8988T (cell line): ENCODE measurements around the gene DNAI1.

ENCODE experiments used
- DNase-seq: peaks from one replicate; pipeline ENCODE4 v3.0.0; 2011

Gene DNAI1

DNA sequence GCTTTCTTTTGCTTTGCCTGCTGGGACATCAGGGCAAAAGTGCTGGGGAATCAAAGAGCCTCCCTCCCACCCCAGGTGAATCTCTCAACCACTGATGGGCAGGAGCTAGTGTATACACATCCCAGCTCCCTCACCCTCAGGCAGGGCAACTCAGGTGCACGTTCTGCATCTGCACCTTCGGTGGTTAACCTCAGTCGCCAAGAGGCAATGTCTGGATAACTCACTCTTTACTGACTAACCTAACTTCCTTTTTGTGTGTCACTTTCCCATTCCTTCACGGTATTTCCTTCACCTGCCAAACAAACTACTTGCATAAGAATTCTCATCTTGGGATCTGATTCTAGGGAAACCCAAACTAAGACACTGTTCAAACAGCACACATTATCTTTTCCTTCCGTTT lies 104.7 kb downstream of the DNAI1 start:
- no peak for DNase-seq

DNA sequence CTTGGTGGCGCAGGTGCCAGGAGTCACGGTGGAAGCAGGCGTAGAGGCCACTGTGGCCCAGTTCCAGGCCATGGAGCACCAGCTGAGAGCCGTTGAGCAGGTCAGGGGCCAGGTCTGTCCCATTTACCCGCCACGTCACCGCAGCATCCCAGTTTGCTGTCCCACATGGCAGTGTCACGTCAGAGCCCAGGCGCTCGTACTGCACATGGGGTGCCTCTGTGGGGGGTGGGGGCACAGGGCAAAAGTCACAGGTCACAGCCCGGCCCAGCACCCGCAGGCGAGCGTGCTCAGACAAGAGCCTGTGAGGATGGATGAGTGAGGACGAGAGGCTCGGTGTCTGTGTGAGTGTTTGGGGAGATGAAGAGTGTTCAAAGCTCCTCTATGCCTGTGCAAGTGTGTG lies 106.0 kb downstream of the DNAI1 start:
- no peak for DNase-seq

DNA sequence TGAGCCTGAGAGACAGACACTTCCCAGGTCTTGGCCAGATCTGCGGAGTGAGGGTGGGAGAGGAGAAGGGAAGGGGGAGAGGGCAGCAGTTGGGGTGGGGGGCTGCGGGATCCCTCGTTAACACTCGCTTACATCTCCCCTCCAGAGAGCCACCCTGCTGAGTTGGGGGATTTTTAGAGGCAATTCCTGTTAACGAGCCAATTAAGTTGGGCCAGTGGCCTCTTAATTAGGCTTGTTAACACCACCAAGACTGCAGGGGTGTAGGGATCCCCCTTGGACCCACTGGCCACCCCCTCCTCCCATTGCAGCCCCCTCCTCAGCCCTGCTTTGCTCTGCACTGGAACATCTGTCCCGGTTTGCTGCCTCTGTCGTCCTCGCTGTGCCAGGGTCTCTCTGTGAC lies 107.3 kb downstream of the DNAI1 start:
- no peak for DNase-seq

GRCh38 chr9:34566322-34566721 lies 107.7 kb downstream of the DNAI1 start:
- no peak for DNase-seq

- DNase-seq = no peak
These were observed 108.4 kb downstream of the DNAI1 start for GRCh38 chr9:34566972-34567371.

DNA sequence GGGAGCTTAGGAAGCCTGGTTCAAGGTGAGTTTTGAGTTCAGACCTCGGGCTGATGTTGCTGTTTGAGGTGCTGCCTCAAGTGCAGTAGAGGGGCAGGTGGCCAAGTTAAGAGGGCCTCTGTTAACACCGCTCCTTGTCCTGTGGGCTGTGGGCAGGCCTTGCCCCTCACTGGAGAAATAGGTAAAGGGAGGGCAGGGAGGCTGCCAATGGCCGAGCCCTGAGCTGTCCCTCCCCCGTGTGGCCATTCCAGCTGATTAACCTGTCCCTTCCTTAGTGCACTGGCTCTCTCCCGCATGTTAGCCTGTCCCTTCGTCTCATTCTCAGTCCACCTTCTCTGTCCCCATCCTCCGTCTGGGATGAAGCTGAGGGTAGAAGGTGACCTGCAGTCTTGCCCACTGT lies 109.5 kb downstream of the DNAI1 start:
- DNase-seq = no peak

DNA sequence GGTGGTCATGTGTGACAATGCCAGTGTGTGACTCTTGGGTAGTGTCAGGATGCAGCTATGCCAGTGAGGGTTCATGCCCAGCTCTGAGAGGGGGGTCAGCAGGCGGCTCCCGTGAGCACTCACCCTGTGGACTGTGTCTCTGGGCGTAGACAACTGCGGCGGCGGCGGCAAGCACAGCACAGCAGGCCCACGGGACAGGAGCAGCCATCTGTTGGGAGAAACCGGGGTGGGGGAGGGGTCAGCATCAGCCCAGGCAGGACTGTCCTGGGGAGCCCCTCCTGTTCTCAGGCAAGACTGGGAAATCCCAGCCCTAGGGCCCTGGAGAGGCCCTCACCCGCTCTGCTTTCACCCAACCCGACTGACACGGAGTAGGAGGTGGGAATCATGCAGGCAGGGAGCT lies 110.2 kb downstream of the DNAI1 start:
- DNase-seq = no peak

DNA sequence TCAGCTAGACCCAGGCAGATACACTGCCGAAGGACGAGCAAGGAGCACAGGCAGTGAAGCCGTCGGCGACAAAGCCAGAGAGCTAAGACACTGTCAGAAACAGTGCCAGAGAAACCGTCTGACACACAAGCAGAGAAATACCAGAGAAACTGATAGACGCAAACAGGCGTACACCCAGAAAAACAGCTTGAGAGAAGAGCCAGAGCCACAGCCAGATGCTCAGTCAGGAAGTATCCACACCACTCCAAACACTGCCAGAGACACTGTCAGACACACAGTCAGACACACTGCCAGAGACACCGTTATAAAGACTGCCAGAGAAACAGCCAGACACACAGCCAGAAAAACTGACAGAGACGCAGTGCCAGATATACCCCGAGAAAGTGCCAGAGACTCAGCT lies 111.8 kb downstream of the DNAI1 start:
- no peak for DNase-seq
